ENCODE measurements around the gene EYS. TPM values are rescaled to one million over a fixed set of nuclear protein-coding genes. Genes with fewer than 3 reads are reported as not detected.

EYS gene
- total RNA-seq, 1 experiment from 2014 or later = not detected

DNA sequence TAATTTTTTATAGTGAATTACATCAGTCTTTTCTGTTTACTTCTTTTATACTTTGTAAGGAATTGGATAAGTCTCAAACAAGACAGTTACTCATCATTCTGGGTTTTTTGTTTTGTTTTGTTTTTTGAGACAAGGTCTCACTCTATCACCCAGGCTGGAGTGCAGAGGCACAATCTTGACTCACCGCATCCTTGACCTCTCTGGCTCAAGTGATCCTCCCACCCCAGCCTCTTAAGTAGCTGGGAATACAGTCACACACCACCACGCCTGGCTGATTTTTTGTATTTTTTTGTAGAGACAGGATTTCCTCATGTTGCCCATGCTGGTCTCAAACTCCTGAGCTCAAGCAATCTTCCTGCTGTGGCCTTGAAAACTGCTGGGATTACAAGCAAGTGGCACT is 524.3 kb downstream of the EYS start:
- Histone ChIP-seq H4K8ac (replicated peaks; ENCODE audit: insufficient read length, low read depth, low read length) (no peak overlapping the region), H3K23me2 (ENCODE audit: insufficient read length, low read depth, low read length, poor library complexity, severe bottlenecking) (no peaks in the 10 kb centered on the region), H3K14ac (ENCODE audit: insufficient read depth, low read length) (no peak overlapping the region), H2AK5ac (ENCODE audit: insufficient read length, low read length) (no peak overlapping the region), H2BK15ac (ENCODE audit: low read depth, low read length) (no peak overlapping the region), H3K9me3 (ENCODE audit: control insufficient read depth, low read depth, low read length) (no peaks in the 10 kb centered on the region), H3K4me2 (ENCODE audit: insufficient read depth, insufficient read length, low read length) (no peak overlapping the region), H3K18ac (ENCODE audit: insufficient read length, low read depth, low read length) (no peak overlapping the region), H3K56ac (ENCODE audit: insufficient read length, low read depth, low read length) (no peak overlapping the region), H3K4me1 (ENCODE audit: insufficient read depth, low read length) (no peaks in the 10 kb centered on the region), H3K27me3 (ENCODE audit: insufficient read depth, low read length) (no peaks in the 10 kb centered on the region), H2BK20ac (ENCODE audit: low read depth, low read length, poor library complexity, severe bottlenecking) (no peak overlapping the region), H3K9ac (ENCODE audit: extremely low read depth, insufficient read length, low read length) (no peak overlapping the region), H2BK12ac (ENCODE audit: insufficient read length, low read depth, low read length) (no peak overlapping the region), H3K79me1 (ENCODE audit: insufficient read depth, low read depth, low read length, poor library complexity, severe bottlenecking) (no peaks in the 10 kb centered on the region), H3K4ac (ENCODE audit: low read depth, low read length) (no peak overlapping the region), H4K20me1 (ENCODE audit: control insufficient read depth, insufficient read depth, insufficient read length) (no peaks in the 10 kb centered on the region), H4K5ac (ENCODE audit: insufficient read length, low read depth, low read length) (no peak overlapping the region), H3T11ph (ENCODE audit: low read length) (no peak overlapping the region), H3K23ac (ENCODE audit: insufficient read length, low read depth, low read length) (no peak overlapping the region), H3K79me2 (ENCODE audit: insufficient read depth, low read length) (no peaks in the 10 kb centered on the region), H4K91ac (ENCODE audit: insufficient read length, low read depth, low read length) (no peak overlapping the region), H2AFZ (ENCODE audit: low read length) (no peak overlapping the region), H2BK5ac (ENCODE audit: insufficient read length, low read length) (no peak overlapping the region), H2BK120ac (ENCODE audit: low read depth, low read length, poor library complexity, severe bottlenecking) (no peak overlapping the region), H3K27ac (ENCODE audit: insufficient read length, low read depth, low read length) (no peak overlapping the region)
- DNase-seq = no peak
- WGBS (ENCODE audit: extremely low coverage, insufficient read length, low lambda C conversion rate) = no CpG with 5 or more reads among the region's 2 CpGs
- no peaks in the 10 kb centered on the region for H3K4me1 Mint-ChIP-seq
- H3K9me3 Mint-ChIP-seq = peaks cover 0 to 12% of the 10 kb centered on the region in 2 experiments; a peak in 3 of 5 replicates
- no peak overlapping the region for H3K27ac Mint-ChIP-seq
- peaks cover 0 to 5% (median 0%) of the 10 kb centered on the region in 3 experiments; a peak in 1 of 7 replicates for H3K36me3 Mint-ChIP-seq (ENCODE audit: insufficient read depth in 1 of 3, low read depth in 3 of 3)
- TF ChIP-seq, protein P1, sequence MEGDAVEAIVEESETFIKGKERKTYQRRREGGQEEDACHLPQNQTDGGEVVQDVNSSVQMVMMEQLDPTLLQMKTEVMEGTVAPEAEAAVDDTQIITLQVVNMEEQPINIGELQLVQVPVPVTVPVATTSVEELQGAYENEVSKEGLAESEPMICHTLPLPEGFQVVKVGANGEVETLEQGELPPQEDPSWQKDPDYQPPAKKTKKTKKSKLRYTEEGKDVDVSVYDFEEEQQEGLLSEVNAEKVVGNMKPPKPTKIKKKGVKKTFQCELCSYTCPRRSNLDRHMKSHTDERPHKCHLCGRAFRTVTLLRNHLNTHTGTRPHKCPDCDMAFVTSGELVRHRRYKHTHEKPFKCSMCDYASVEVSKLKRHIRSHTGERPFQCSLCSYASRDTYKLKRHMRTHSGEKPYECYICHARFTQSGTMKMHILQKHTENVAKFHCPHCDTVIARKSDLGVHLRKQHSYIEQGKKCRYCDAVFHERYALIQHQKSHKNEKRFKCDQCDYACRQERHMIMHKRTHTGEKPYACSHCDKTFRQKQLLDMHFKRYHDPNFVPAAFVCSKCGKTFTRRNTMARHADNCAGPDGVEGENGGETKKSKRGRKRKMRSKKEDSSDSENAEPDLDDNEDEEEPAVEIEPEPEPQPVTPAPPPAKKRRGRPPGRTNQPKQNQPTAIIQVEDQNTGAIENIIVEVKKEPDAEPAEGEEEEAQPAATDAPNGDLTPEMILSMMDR (conservative IDR thresholded peaks at IDR 0.05) = no peak
- no peak overlapping the region for H3K4me3 Mint-ChIP-seq
- no peaks in the 10 kb centered on the region for H3K27me3 Mint-ChIP-seq (ENCODE audit: low read depth)
